Activated T-helper 9 cell treated with anti-CD3 and anti-CD28 coated beads, Interleukin-2, amount 50 U/mL, for 16 hours (primary cell): Measurements from ENCODE around the gene VWA1.
"Not testable (repeated sequence)": the region's sequence is repeated elsewhere in the genome, so short reads cannot be mapped to it uniquely, and the experiment has no call there.

Source experiments
- DNase-seq: peaks from one replicate; pipeline ENCODE4 v3.0.0-alpha.2; 2020; ENCODE audit warnings: low read depth

Gene VWA1

DNA sequence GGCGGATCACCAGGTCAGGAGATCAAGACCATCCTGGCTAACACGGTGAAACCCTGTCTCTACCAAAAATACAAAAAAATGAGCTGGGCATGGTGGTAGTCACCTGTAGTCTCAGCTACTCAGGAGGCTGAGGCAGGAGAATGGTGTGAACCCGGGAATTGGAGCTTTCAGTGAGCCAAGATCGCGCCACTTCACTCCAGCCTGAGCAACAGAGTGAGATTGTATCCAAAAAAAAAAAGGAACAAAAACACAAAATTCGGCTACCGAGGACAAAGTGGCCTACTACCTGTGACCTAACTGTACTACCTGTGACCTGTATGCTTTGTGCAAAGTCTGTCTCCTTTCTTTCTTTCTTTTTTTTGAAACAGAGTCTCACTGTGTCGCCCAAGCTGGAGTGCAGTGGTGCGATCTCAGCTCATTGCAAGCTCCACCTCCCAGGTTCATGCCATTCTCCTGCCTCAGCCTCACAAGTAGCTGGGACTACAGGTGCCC, 32.5 kb upstream of the VWA1 start:
- not testable (repeated sequence) for DNase-seq

DNA sequence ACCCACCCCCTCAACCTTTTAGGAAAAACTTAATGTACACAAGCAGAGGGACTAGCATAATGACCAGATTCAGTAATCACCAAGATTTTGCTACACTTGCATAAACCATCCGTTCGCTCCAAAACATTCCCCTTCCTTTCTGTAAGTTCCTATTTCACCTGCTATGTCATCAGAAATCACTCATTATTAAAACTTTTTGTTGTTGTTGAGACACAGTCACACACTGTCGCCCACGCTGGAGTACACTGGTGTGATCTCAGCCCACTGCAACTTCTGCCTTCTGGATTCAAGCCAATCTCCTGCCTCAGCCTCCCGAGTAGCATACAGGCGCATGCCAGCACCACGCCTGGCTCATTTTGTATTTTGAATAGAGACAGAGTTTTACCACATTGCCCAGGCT, 31.8 kb upstream of the VWA1 start:
- DNase-seq = no peak

DNA sequence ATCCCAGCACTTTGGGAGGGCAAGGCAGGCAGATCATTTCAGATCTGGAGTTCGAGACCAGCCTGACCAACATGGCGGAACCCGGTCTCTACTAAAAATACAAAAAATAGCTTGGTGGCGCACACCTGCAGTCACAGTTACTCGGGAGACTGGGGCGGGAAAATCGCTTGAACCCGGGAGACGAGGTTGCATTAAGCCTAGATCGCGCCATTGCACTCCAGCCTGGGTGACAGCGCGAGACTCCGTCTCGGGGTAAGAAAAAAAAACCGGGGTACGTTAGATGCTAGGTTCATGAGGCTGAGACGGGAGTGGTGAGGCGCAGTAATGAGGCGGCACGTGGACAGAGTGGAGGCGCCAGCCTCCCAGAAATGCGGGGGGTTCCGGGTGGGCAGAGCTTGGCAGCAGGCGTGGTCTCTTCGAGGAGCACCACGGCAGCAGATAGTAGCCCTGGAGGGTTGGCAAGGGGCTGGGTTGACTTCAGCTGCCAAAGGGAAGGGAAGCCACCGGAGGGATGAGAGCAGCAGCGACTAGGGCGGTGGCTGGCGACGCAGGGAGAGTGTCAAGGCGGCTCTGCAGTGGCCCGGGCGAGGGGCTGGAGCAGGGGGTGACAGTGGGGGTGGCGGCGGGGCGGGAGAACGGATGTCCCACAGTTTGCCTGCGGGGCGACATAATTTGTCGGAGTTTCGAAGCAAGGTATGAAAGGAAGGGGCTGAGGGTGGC, 29.2 kb upstream of the VWA1 start:
- no peak for DNase-seq

DNA sequence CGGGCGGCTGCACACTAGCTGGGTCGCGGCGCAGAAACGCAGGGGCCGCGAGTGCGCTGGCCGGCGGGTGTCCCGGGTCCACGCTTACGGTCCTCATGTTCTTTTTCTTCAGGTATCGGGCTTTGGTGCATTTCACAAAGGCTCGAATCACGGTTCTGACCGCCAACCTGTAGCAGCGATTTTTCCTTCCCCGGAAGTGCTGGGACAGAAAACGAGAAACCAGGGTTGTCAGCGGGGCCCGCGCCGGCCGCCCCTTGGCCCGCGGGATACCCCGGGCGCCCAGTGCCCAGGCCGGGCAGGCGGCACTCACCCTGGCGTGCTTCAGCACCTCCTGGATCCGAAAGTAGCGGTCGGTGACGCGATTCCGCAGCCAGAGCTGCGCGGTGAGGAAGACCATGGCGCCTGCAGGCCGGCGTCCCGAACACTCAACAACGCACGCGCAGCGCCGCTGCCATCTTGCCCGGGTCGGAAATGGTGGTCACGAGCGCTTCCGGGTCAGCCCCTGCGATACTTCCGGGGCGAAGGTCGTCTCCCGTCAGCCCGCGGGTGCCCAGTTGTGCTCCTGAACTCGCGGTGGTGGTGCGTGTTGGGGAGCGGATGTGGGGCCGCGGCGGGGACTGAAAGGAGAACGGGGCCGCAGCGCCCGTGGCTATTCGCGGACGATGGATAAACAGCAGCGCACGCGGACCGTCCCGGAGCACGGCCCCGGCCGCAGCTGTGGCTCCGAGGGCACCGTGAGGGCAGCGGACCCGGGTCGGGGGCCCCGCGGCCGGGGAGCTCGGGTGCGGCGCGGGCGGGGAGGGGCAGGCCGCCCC, 28.5 kb upstream of the VWA1 start, which contains the start of gene MRPL20:
MRPL20 (minus strand) TSS at position 473 of the 815 bp plus-strand sequence; CDS start at position 397, 76 bp downstream.
- DNase-seq = peak; percentile 96

DNA sequence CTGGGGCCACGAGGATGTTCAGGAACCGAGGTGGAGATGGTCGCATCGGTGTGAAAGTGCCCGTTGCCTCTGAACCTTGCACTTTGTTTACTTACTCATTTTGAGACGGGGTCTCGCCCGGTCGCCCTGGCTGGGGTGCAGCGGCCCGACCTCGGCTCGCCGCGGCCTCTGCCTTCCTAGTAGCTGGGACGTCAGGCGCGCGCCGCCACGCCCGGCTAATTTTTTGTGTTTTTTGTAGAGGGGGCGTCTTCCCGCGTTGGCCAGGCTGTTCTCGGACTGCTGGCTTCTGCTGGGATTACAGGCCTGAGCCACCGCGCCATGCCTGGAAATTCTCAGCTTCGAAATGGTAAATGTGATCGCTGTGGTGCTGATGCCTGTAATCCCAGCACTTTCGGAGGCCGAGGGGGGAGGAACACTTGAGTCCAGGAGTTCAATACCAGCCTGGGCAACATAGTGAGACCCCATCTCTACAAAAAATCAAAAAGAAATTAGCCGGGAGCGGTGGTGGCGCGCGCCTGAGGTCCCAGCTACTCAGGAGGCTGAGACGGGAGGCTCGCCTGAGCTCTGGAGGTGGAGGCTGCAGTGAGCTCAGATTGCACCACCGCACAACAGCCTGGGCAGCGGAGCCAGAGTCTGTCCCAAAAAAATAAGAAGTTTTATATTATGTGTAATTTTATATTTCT, 27.7 kb upstream of the VWA1 start:
- no peak for DNase-seq

DNA sequence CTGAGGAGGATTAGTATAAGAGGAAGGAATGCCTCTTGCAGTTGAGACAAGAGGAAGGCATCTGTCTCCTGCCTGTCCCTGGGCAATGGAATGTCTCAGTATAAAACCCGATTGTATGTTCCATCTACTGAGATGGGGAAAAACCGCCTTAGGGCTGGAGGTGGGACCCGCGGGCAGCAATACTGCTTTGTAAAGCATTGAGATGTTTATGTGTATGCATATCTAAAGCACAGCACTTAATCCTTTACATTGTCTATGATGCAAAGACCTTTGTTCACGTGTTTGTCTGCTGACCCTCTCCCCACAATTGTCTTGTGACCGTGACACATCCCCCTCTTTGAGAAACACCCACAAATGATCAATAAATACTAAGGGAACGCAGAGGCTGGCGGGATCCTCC, 25.3 kb upstream of the VWA1 start:
- DNase-seq = not testable (repeated sequence)

DNA sequence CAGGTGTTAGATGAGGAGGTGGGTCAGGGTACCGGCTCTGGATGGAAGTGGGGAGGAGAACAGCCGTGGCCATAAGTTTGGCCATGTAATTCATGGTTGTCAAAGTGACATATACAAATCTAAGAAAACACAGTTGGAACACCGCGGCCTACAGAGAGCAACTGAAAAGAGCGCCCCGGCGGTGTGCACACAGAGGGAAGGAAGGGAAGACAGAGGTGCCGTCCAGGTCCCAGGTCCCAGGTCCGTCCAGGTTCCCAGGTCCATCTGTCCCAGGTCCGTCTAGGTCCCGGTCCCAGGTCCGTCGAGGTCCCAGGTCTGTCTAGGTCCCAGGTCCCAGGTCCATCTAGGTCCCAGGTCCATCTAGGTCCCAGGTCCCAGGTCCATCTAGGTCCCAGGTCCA, 23.9 kb upstream of the VWA1 start:
- DNase-seq = no peak

DNA sequence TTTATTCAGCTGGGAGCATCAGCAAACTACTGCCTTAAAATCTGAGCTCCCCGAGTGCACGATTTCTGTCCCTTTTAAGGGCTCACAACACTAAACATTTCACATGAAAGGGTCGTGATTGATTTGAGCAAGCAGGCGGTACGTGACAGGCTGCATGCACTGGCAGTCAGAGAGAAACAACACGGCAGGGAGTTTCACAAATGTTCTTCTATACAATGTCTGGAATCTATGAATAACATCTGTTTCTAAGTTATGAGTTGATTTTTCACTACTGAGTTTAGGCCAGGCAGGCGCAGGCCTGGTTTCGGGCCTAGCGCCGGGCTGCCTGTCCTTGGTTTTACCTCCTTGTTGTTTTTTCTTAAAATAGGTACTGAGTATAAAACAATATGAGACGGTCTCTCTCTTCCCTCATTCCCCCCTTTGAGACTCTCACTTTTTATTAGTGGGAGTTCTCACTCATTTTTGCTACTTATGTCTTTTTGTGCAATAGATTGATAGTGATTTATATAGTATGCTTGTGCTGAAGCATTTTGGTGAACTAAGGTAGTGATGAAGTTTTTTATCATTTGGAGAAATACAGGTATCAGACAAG, 23.1 kb upstream of the VWA1 start:
- not testable (repeated sequence) for DNase-seq

DNA sequence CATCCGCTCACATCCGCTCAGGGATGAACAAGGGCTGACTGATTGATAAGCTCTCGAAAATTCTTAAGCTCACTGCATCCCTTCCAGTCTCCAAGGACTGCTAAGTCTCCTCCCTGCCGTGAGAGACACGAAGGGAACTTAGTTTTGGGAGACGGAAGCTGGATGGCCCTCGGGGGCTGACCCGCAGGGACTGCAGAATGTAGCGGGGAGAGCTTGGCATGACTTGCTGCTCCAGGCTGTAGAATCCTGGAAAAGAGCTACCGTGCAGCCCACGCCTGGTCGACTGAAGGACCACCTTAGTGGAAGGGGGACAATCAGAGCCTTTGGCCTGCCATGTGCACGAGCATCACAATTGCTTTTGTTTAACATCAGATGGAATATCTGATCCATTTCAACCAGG, 19.7 kb upstream of the VWA1 start:
- DNase-seq = no peak

DNA sequence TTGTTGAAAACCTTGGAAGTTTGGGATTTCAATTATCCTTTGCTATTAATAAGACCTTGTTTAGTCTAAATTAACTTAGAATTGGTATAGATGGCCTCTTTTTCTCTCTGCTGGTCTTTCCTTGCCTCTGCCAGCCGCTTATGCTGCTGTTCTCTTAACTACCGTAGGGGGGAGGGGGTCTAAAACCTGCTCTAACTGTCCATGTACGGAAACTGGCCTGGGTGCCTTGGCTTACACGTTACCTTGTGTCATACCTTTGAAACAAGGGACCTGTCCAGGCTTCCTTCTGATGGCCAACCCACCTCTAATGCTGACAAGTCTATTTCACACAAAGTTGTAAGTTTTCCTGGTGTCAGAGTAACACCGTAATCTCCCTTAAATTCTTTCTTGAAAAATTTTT, 18.1 kb upstream of the VWA1 start:
- DNase-seq = not testable (repeated sequence)

DNA sequence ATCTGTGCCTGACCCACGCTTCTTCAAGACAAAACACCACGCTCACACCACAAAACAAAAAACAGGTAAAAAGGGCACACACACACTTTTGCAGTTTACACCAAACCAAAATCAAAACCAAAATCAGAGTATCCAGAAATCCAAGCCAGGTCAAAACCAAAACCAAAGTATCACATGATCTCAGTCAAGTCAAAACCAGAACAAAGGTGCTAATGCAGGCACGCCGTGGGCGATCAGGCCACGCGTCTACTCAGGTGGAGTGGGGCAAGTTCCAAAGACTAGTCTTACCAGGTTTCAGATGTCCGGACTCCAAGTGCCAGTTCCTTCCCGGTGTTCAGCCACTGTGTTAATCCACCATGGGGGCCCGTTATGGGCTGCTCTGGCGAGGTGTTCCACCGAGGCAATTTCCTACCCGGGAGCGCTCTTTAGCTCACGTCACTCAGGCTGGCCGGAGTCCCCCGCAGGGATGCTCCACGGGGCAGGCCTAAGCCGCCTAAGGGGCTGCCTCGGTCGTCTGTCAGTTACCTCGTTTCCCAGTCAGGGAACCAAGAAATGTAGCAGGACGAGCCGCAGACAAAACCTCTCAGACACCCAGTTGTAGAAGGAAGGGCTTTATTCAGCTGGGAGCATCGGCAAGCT, 17.5 kb upstream of the VWA1 start:
- not testable (repeated sequence) for DNase-seq

DNA sequence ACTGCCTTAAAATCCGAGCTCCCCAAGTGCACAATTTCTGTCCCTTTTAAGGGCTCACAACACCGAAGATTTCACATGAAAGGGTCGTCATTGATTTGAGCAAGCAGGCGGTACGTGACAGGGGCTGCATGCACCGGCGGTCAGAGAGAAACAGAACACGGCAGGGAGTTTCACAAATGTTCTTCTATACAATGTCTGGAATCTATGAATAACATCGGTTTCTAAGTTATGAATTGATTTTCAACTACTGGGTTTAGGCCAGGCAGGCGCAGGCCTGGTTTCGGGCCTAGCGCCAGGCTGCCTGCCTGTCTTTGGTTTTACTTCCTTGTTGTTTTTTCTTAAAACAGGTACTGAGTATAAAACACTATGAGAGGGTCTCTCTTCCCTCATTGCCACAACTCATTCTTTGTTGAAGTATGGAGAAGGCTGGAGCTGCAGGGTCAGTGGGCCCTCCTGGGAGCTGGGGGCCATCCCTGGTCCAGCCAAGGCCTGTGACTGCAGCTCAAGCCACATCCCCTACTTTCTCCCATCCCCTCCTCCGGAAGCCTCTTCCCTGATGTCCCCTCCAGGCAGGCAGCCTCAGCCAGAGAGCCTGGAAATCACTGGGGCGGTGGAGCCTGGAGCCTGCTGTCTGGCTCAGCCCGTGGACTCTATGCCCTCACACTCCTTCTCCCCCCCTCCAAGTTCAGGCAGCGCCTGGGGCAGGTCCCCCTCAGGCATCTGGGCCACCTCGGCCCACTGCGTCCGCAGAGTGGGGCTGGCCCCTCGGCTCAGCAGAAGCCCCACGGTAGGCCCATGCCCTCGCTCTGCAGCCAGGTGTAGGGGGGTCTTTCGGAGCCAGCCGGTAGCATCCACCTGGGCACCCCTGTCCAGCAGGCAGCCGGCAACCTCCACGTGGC, 16.8 kb upstream of the VWA1 start:
- no peak for DNase-seq

DNA sequence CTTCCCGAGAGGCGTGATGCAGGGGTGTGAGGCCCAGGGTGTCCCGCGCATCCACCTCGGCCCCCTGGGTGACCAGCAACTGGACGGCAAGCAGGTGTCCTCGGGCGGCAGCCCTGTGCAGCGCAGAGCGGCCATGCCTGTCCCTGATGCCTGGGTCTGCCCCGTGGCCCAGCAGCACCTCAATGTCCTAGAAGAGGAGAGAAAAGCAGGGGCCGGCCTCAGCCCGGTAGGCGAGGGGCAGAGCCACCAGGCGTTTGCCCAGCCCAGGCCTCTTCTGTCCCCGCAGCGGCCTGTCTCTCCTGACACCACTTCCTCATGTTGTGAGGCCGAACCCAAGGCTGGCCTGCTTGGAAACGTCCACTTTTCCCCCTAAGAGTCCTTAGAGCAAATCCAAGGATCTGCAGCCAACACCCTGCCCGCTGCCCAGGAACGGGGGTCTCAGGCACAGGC, 16.1 kb upstream of the VWA1 start:
- DNase-seq = no peak

DNA sequence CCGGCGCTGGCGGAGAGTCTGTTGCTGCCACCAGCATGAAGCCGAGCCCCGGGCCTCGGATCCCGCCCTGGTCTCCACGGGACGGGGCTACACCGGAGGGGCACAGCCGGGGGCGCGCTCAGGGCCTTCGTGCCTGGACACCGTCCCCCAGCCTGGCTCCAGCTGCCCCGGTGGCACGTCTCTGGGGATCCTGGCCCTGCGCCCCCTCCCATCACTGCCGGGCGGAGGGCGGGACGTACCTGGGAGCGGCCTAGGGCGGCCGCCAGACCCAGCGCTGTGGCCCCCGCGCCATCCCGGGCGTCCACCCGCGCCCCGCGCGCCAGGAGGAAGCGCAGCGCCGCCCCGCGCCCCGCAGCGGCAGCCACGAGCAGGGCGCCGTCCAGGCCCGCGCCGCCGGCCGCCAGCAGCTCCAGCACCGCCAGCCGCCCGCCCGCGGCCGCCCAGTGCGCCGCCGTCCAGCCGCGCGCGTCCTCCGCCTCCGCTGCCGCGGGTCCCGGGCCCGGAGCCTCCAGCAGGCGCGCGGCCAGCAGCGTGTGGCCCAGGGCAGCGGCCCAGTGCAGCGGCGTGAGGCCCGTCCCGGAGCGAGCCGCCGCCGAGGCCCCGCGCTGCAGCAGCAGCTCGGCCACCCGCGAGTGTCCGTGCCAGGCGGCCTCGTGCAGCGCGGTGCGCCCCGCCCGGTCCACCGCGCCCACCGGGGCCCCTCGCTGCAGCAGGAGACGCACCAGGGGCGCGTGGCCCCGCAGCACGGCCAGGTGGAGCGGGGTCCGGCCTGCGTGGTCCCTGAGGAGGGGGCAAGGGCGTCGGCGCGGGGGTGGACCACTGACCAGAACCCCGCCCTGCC, 15.5 kb upstream of the VWA1 start:
- no peak for DNase-seq

DNA sequence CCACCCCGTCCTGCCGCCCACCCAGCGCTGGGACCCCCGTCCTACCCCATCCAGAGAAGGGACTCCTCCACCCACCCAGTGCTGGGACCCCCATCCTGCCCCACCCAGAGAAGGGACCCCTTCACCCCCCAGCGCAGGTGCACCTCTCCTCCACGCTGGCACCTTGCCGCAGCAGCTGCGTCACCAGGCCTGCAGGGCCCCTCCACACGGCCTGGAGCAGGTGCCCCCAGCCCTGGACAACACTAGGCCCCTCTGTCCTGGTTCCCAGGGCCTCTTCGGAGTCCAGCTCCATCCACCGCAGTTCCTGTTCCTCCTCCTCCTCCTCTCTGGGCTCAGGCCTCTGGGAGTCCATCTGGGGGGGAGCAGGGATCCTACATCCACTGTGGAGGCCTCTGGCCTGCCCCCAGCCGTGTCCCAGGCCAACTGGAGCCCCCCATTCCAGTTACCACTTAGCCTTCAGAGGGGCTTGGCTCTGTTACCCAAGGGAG, 14.8 kb upstream of the VWA1 start:
- DNase-seq = no peak

DNA sequence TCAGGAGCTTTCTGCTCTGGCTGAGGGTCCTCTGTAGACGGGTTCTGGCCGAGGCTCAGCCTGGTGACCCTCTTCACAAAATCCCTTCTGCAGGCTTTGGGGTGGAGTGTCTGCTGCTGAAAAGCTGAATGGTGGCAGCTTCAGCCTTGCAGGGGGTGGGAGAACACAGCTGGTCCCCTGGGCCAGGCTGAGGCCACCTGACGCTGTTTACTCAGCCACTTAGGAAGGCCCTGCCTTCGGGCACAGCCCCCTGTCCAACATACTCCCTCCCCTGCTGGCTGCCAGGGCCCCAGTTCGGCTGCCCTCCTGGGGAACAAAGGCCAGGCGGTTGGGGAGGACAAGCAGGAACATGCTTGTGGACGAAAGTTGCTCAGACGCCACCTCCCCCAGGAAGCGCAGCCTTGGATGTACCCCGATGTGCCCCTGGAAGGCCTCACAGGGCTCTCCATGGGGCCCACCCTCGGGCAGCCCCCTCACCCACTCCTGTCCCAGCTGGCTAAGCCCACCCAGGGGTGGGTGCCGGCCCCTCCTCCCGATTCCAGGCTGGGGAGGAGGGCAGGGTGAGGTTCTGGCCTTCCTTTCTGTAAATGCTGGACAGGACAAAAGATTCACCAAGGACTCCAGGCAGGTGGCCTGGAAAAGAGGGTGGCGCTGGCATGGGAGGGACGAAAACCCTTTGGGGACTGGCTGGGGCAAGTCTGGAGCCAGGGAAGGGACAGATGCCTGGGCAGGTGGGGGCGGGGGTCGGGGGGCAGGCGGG, 14.2 kb upstream of the VWA1 start, which contains the start of gene ANKRD65:
ANKRD65 (minus strand) TSS at position 130 of the 760 bp plus-strand sequence. CDS start 271 bp downstream, outside the sequence.
- no peak for DNase-seq

DNA sequence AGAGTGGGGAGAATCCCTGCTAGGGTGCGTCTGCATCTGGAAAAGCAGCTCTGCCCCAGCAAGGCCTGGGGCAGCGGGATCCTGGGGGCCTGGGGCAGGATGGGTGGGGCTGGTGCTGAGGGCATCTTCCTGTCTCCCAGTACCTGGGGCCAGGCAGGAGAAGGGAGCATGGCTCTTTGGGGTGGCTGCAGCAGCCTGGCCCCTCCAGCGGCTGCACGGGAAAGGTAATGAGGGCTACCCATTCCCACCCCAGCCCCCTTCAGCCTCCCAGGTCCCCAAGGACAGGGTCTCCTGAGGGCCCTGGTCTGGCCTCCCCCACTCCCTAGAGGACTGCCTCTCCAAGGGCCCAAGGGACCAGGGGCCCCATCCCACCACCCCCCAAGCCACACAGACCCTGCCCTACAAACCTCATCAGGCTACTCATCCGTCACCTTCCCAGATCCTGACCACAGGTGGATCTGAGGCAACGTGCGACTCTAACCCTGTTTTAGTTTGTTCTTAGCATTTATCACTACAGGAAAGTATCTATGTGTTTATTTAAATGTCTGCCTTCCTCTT, 13.5 kb upstream of the VWA1 start:
- DNase-seq = no peak
